Breast epithelium (tissue), 3 donors: ENCODE data around the gene ARSK.

Source experiments
- POLR2A ChIP-seq: fragments of 450-650 bp; IDR thresholded peaks from one replicate; pipeline ENCODE4 v1.6.1; 2016; ENCODE audit warnings: antibody characterized with exemption, mild to moderate bottlenecking, moderate library complexity
- POLR2AphosphoS5 ChIP-seq, 3 donors: sonication (generic); formaldehyde crosslinking; IDR thresholded peaks; one replicate each; pipeline ENCODE4 v1.6.1; 2017; ENCODE audit warnings: antibody characterized with exemption in 3 of 3
- TF ChIP-seq, protein P1 (sequence below), 3 donors: fragments of 450-650 bp; IDR thresholded peaks; one replicate each; pipeline ENCODE4 v1.5.1; 2016 to 2017; ENCODE audit warnings: antibody characterized with exemption in 3 of 3, mild to moderate bottlenecking in 3 of 3, moderate library complexity in 3 of 3

DNA sequence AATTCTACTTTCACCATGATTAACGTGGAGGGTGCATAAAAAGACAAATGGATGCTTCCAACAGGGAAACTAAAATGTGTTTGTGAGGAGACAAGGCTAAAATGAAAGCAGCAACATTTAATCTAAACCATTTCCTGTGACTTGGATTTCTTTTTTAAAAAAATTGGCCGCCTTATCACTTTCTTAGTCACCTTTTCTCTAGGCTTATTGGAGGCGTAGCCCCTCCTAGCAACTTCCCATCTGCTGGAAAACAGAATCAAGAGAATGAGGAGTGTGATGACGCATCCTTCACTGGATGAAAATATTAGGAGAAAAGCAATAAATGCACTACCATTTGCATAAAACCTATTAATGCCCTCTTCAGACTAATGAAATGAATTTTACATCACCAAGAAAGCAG is 64.2 kb downstream of the ARSK start:
- TF ChIP-seq, protein P1, sequence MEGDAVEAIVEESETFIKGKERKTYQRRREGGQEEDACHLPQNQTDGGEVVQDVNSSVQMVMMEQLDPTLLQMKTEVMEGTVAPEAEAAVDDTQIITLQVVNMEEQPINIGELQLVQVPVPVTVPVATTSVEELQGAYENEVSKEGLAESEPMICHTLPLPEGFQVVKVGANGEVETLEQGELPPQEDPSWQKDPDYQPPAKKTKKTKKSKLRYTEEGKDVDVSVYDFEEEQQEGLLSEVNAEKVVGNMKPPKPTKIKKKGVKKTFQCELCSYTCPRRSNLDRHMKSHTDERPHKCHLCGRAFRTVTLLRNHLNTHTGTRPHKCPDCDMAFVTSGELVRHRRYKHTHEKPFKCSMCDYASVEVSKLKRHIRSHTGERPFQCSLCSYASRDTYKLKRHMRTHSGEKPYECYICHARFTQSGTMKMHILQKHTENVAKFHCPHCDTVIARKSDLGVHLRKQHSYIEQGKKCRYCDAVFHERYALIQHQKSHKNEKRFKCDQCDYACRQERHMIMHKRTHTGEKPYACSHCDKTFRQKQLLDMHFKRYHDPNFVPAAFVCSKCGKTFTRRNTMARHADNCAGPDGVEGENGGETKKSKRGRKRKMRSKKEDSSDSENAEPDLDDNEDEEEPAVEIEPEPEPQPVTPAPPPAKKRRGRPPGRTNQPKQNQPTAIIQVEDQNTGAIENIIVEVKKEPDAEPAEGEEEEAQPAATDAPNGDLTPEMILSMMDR (IDR thresholded peaks at IDR 0.05) = no peak
- TF ChIP-seq POLR2A (no peak), POLR2AphosphoS5 (IDR thresholded peaks at IDR 0.05) (no peak)
